ENCODE measurements around the gene PLD5.

- TF ChIP-seq, protein P1, sequence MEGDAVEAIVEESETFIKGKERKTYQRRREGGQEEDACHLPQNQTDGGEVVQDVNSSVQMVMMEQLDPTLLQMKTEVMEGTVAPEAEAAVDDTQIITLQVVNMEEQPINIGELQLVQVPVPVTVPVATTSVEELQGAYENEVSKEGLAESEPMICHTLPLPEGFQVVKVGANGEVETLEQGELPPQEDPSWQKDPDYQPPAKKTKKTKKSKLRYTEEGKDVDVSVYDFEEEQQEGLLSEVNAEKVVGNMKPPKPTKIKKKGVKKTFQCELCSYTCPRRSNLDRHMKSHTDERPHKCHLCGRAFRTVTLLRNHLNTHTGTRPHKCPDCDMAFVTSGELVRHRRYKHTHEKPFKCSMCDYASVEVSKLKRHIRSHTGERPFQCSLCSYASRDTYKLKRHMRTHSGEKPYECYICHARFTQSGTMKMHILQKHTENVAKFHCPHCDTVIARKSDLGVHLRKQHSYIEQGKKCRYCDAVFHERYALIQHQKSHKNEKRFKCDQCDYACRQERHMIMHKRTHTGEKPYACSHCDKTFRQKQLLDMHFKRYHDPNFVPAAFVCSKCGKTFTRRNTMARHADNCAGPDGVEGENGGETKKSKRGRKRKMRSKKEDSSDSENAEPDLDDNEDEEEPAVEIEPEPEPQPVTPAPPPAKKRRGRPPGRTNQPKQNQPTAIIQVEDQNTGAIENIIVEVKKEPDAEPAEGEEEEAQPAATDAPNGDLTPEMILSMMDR (IDR thresholded peaks at IDR 0.05), result no peak
- no peak for TF ChIP-seq POLR2A (IDR thresholded peaks at IDR 0.05)
Measured at GRCh38 chr1:242243472-242243871, 281.0 kb downstream of the PLD5 start.

Measured in ovary (tissue), 3 donors.